Activated naive CD8-positive, alpha-beta T cell treated with anti-CD3 and anti-CD28 coated beads, Interleukin-2, amount 50 U/mL, for 24 hours (primary cell): Measurements from ENCODE around the gene SRRM3.
A peak's percentile ranks its signal among the peaks of the same experiment; 100 is the strongest.
"Not testable (repeated sequence)": the region's sequence is repeated elsewhere in the genome, so short reads cannot be mapped to it uniquely, and the experiment has no call there.

Source experiments
- ATAC-seq: fragments of 150-1000 bp; cut with Tn5 transposase; one replicate; pipeline ENCODE4 v1.10.0; 2021
- DNase-seq: peaks from one replicate; pipeline ENCODE4 v3.0.0; 2021
- H3K27ac Mint-ChIP-seq: one replicate; pipeline ENCODE4 v1.8.0; 2021; ENCODE audit warnings: mild to moderate bottlenecking, mixed read lengths
- H3K27me3 Mint-ChIP-seq: one replicate; pipeline ENCODE4 v1.8.0; 2021; ENCODE audit warnings: mixed read lengths
- H3K36me3 Mint-ChIP-seq: one replicate; pipeline ENCODE4 v1.8.0; 2021; ENCODE audit warnings: low read depth, mixed read lengths
- H3K4me1 Mint-ChIP-seq: one replicate; pipeline ENCODE4 v1.8.0; 2021; ENCODE audit warnings: mixed read lengths
- H3K4me3 Mint-ChIP-seq: one replicate; pipeline ENCODE4 v1.8.0; 2021; ENCODE audit warnings: mild to moderate bottlenecking, moderate library complexity, mixed read lengths
- H3K9me3 Mint-ChIP-seq: one replicate; pipeline ENCODE4 v1.8.0; 2021; ENCODE audit warnings: mixed read lengths

Gene SRRM3

DNA sequence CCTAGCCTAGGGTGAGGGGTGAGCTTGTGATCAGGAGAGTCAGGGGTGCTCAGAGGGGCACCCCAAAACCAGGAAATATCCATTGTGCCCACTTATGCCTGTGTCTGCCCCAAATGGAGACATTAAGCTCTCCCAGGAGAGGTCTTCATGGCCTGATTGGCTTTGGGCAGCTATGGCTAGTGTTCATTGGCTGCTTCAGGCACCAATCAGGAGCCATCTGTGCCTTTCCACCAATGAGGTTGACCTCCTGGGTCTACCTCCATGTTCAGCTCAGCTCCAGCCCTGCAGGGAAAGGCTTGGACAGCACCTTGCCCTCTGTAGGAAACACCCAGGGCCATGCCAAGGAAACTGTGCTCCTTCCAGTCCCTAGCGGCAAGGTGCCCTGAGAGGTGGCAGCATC is 76.8 kb downstream of the SRRM3 start:
- H3K4me3 Mint-ChIP-seq: no peak overlapping the region
- no peak for DNase-seq
- H3K9me3 Mint-ChIP-seq: no peaks in the 10 kb centered on the region
- peaks cover 45% of the 10 kb centered on the region for H3K27me3 Mint-ChIP-seq
- ATAC-seq: no peak
- no peaks in the 10 kb centered on the region for H3K36me3 Mint-ChIP-seq
- H3K27ac Mint-ChIP-seq: no peak overlapping the region
- peaks cover 10% of the 10 kb centered on the region for H3K4me1 Mint-ChIP-seq

DNA sequence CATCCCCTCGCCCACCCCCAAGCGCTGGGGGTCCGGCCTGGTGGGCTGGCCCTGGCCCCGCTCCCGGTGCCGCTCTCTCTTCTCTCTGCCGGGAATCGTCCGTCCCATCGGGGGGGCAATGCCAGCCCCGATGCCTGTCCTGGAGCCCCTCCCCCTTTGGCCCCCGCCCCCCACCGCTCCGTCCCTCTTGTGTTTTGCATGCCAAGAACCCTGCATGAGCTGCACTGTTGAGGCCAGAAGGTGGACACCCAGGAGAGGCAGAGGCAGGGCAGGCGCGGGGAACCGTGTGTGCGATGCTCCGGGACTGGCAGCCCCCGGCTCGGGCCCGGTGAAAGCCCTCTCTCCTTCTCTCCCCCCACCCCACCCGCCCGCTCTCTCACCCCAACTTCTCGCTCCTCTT is 78.7 kb downstream of the SRRM3 start:
- Mint-ChIP-seq H3K9me3 (no peaks in the 10 kb centered on the region), H3K4me3 (no peak overlapping the region), H3K4me1 (peaks cover 9% of the 10 kb centered on the region), H3K27me3 (peaks cover 58% of the 10 kb centered on the region), H3K36me3 (no peaks in the 10 kb centered on the region), H3K27ac (no peak overlapping the region)
- DNase-seq: no peak
- ATAC-seq: no peak

DNA sequence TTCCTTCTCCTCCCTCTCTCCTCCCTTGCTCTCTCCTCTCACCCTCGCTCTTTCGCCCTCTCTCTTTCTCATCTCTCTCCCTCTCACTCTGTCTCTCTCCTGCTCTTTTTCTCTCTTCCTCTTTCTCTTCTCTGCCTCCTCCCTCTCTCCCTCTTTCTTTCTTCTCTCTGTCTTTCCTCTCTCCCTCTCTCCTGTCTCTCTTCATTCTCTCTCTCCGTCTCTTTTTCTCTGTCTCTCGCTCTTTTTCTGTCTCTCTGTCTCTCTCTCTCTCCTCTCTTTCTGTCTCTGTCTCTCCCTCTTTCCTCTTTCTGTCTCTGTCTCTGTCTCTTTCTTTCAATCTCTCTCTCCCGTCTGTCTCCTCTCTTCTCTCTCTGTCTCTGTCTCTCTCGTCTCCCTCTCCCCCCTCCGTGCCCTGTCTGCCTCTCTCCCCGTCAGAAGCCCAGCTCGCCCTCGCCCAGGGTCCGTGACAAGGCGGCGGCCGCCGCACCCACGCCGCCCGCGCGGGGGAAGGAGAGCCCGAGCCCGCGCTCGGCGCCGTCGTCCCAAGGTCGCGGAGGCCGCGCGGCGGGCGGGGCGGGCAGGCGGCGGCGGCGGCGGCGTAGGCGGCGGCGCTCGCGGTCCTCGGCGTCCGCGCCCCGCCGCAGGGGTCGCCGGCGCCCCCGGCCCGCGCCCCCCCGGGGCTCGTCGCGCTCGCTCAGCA is 79.5 kb downstream of the SRRM3 start:
- H3K27ac Mint-ChIP-seq: no peak overlapping the region
- H3K36me3 Mint-ChIP-seq: no peaks in the 10 kb centered on the region
- DNase-seq (no peak), ATAC-seq (no peak)
- peaks cover 9% of the 10 kb centered on the region for H3K4me1 Mint-ChIP-seq
- H3K27me3 Mint-ChIP-seq: peaks cover 53% of the 10 kb centered on the region
- H3K4me3 Mint-ChIP-seq: peak overlapping the region; percentile 67
- H3K9me3 Mint-ChIP-seq: no peaks in the 10 kb centered on the region

DNA sequence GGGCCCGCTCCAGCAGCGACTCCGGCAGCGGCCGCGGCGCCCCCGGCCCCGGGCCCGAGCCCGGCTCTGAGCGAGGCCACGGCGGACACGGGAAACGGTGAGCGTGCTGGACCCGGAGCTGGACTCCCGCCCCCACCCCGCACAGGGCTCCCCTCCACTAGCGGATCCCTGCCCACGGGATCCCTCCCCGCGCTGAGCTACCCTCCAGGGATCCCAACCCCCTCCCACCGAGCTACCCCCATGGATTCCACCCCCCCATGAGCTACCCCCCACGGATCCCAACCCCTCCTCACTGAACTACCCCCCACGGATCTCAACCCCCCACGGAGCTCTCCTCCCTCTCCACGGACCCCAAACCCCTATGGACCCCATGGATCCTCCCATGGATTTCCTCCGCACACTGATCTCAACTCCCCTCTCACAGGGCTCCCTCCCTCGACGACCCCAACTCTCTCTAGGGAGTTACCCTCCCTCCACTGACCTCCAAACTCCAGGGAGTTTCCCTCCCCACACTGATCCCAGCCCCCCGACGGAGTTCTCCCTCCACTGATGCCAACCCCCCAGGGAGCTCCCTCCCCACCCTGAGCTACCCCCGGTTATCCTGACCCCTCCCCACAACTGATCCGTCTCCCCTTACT is 80.1 kb downstream of the SRRM3 start:
- ATAC-seq (no peak), DNase-seq (no peak)
- peak overlapping the region; percentile 48 for H3K4me3 Mint-ChIP-seq
- H3K9me3 Mint-ChIP-seq: no peaks in the 10 kb centered on the region
- H3K4me1 Mint-ChIP-seq: peaks cover 9% of the 10 kb centered on the region
- no peaks in the 10 kb centered on the region for H3K36me3 Mint-ChIP-seq
- H3K27ac Mint-ChIP-seq: no peak overlapping the region
- H3K27me3 Mint-ChIP-seq: peaks cover 51% of the 10 kb centered on the region

DNA sequence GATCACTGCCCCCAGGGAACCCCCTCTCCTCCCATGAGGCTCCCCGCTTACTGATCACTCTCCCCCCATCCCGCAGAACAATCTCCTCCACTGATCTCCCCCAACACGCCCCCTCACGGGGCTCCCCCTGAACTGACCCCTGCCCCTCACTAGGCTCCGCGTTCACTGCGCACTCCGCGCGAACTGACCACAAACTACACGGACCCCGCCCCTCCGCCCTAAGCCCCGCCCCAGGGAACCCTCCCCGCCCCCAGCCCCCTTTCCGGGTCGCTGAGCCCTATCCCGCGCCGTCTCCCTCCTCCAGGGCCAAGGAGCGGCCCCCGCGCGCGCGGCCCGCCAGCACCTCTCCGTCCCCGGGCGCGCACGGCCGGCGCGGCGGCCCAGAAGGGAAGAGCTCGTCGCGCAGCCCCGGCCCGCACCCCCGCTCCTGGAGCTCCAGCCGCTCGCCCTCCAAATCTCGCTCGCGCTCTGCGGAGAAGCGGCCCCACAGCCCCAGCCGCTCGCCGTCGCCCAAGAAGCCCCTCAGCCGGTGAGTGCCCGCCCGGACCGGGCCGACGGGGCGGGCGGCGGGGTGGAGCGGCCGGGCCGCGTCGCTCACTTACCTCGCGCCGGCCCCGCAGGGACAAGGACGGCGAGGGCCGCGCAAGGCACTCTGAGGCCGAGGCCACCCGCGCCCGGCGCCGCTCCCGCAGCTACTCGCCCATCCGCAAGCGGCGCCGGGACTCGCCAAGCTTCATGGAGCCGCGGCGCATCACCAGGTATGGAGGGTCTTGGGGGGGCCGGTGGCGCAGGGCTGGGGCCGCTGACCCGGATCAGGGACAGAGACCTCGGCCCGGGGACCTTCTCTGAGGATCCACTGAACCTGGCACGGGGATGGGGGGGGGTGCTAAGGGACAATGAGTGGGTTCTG is 80.9 kb downstream of the SRRM3 start:
- peaks cover 49% of the 10 kb centered on the region for H3K27me3 Mint-ChIP-seq
- H3K36me3 Mint-ChIP-seq: no peaks in the 10 kb centered on the region
- H3K4me1 Mint-ChIP-seq: peaks cover 9% of the 10 kb centered on the region
- DNase-seq (no peak), ATAC-seq (no peak)
- no peaks in the 10 kb centered on the region for H3K9me3 Mint-ChIP-seq
- H3K4me3 Mint-ChIP-seq: peak overlapping the region; percentile 48
- H3K27ac Mint-ChIP-seq: no peak overlapping the region

DNA sequence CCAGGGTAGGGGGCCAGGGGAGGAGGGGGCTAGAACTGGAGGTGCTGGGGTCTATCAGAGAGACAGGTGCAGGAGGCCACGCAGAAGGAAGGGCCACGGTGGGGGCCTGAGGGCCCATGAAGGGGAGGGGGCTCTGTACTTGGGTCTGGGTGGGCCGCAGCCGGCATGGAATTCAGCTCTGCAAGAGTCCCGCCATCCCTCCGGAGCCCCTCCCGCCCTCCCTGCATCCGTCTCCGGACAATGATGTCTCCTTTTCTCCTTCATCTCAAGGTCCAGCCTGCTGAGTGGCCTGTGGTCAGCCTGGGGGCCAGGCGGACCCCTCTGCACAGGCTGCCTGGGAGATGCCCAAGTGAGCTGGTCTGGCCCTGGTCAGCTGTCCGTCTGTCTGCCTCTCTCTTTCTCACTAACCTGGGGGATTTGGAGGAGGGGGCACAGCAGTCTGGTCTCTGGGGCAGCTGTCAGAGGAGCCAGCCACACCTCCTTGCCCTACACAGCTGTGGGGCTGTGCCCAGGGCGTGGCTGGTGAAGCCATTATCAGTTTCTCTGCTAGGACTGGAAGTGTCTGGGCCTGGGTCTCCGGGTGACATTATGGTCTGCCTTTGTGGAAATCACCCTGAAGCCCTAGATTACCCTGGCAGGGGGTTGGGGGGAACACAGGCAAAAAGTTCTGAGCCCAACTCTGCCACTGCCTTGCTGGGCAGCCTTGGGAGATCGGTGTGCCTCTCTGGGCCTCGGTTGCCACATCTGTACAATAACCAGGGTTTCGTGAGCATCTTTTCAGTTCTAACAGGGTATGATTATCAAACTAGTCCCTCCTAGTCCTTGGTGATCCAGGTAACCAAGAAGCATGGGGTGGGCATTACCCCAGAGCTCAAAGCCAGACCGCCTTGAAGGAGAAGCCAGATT is 81.8 kb downstream of the SRRM3 start:
- no peaks in the 10 kb centered on the region for H3K36me3 Mint-ChIP-seq
- H3K9me3 Mint-ChIP-seq: no peaks in the 10 kb centered on the region
- no peak for DNase-seq
- H3K27me3 Mint-ChIP-seq: peaks cover 44% of the 10 kb centered on the region
- peaks cover 9% of the 10 kb centered on the region for H3K4me1 Mint-ChIP-seq
- no peak for ATAC-seq
- no peak overlapping the region for H3K27ac Mint-ChIP-seq
- H3K4me3 Mint-ChIP-seq: peak overlapping the region; percentile 46

DNA sequence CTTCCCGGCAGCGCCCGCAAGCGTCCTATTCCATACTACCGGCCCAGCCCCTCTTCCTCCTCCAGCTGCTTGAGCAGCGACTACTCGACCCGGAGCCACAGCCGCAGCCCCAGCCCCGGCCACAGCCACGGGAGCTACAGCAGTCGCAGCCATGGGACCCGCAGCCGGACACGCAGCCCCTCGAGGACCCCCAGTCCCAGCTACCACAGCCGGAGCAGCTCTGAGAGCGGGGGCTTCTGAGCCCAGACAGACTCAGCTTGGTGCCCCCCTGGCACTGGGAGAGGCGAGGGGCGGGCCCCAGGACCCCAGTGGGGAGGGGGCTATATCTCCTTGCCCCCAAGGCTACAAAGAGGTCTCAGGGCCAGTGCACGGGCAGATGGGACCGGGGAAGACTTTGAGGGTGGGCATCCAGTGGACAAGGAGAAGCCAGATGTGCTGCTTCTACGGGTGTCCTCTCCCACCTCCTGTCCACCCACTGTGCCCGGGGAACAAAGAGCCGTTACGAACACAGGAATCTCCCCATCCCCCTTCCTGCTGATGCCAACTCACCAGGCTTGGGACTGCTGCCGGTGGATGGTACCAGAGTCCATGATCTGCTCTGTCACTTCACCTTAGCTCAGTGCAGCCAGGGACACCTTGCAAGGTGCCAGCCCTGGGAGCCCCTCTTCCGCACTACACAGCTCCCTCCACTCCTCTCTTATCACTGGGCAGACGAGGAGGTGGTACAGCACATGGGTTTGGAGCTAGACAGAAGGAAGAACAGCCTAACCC is 84.1 kb downstream of the SRRM3 start:
- Mint-ChIP-seq H3K36me3 (no peaks in the 10 kb centered on the region), H3K4me1 (peaks cover 10% of the 10 kb centered on the region), H3K27me3 (peaks cover 29% of the 10 kb centered on the region), H3K4me3 (no peak overlapping the region), H3K27ac (no peak overlapping the region), H3K9me3 (no peaks in the 10 kb centered on the region)
- no peak for DNase-seq
- no peak for ATAC-seq

DNA sequence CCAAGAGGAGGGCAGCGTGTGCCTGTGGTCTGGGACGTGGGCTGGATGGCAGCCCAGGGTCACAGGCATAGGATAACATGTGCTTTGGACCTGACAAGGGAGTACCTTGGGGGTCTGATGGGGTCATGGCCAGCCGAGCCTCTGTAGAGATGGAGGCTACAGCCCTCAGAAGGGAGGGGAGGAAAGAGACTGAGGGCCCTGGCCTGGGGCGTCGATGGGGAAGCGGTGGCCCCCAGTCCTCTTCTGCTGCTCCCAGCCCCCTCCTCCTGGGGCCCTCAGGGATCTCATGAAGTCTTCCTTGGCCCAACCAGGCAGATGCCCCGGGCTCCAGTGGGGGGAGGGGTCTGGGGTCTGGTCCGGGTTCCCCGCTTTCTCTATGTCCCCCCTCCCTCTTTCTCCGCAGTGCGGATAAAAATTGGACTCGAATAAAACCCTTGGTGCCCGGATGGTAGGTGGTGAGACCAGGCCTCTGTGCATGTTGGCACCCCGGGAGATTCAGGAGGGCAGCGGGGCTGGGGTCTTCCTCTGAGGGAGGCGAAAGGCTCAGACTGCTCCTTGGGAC is 85.2 kb downstream of the SRRM3 start:
- ATAC-seq (no peak), DNase-seq (no peak)
- H3K4me1 Mint-ChIP-seq: peaks cover 16% of the 10 kb centered on the region
- H3K4me3 Mint-ChIP-seq: no peak overlapping the region
- H3K27me3 Mint-ChIP-seq: peaks cover 23% of the 10 kb centered on the region
- no peaks in the 10 kb centered on the region for H3K36me3 Mint-ChIP-seq
- no peak overlapping the region for H3K27ac Mint-ChIP-seq
- H3K9me3 Mint-ChIP-seq: no peaks in the 10 kb centered on the region

DNA sequence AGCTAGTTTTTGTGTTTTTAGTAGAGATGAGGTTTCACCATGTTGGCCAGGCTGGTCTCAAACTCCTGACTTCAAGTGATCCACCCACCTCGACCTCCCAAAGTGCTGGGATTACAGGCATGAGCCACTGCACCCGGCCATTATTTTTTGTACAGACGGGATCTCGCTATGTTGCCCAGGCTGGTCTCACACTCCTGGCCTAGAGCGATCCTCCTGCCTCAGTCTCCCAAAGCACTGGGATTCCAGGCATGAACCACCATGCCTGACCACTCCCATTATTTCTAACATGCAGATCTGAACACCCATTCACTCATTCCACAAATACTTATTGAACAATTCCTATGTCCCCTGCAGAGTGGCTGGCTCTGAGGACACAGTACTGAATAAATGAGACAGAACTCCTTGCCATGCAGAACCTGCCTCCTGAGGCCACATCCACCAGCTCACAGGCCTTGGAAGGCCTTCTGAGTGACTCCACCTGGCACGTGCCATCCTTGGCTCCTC is 89.2 kb downstream of the SRRM3 start:
- H3K4me3 Mint-ChIP-seq, H3K27ac Mint-ChIP-seq, ATAC-seq: not testable (repeated sequence)

DNA sequence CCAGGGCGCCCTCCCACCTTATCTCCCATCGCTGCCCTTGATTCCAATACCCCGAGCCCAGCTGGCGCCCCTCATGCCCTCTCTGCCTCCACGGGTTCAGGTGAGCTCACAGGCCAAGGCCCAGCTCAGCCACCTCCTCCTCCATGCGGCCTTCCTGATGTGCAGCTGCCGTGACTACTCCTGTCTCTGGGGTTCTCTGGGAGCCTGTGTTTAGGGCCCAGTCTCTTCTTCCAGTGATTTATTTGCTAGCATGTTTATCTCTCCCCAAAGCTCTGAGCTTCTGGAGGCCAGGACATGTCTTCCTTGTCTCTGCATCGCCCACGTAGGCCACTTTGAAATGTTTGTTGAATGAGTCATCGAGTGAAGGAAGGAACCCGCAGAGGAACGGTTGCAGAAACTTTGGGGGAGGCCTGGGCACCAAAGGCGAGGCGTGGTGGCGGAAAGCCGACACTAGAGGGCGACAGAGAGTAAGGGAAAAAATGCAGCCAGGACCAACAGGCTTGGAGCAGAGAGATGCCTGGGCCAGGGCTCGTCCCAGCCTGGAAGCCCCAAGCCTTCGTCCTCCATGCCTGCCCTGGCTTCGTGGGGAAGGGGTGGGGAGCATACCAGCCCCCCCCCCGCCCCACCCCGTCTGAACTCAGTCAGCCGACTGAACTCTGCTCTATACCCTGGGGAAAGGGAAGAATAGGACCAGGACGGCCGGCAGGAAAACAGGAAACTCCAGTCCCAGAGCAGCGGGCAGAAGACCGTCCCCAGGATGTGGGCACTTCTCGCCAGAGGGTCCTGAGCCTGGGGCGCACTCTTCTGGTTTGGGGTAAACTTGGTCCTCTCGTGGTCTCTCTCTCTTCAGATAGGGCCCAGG is 89.9 kb downstream of the SRRM3 start:
- Mint-ChIP-seq H3K27ac (peak overlapping the region; percentile 58), H3K4me3 (no peak overlapping the region), H3K4me1 (peaks cover 14% of the 10 kb centered on the region), H3K9me3 (no peaks in the 10 kb centered on the region), H3K36me3 (no peaks in the 10 kb centered on the region), H3K27me3 (no peaks in the 10 kb centered on the region)
- ATAC-seq: peak; percentile 91
- peak; percentile 92 for DNase-seq

More for the DNA sequence above, 89.2 kb downstream of the SRRM3 start:
- not testable (repeated sequence) for H3K27me3 Mint-ChIP-seq, H3K9me3 Mint-ChIP-seq, H3K36me3 Mint-ChIP-seq, DNase-seq
- peaks cover 14% of the 10 kb centered on the region for H3K4me1 Mint-ChIP-seq

DNA sequence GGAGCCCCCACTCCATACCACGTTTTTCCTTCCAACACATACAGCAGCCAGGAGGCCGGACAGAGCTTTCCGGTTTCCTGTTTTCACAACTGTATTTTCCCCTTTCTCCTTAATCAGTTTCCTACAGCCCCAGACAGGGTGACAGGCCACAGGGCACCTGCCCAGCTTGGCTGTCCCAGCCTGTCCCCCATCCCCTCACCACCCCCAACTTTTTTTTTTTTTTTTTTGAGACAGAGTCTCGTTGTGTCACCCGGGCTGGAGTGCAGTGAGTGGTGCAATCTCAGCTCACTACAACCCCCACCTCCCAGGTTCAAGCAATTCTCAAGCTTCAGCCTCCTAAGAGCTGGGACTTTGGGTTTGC is 90.5 kb downstream of the SRRM3 start:
- H3K4me1 Mint-ChIP-seq: peaks cover 14% of the 10 kb centered on the region
- ATAC-seq (no peak), DNase-seq (no peak)
- H3K36me3 Mint-ChIP-seq: no peaks in the 10 kb centered on the region
- H3K27me3 Mint-ChIP-seq: no peaks in the 10 kb centered on the region
- H3K9me3 Mint-ChIP-seq: no peaks in the 10 kb centered on the region
- H3K27ac Mint-ChIP-seq: peak overlapping the region; percentile 35
- H3K4me3 Mint-ChIP-seq: no peak overlapping the region

DNA sequence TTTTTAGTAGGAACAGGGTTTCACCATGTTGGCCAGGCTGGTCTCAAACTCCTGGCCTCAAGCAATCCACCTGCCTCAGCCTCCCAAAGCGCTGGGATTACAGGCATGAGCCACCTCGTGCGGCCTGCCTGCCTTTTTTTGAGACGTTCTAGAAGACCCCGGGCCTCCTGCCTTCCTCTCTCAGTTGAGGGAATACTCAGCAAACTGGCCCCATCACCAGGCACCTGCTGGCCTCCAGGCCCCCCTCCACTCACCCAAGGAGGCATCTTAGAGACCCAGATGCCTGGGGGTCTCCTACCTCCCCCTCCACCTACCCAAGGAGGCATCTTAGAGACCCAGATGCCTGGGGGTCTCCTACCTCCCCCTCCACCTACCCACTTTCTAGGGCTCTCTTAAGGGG is 91.2 kb downstream of the SRRM3 start:
- H3K27ac Mint-ChIP-seq, ATAC-seq, H3K27me3 Mint-ChIP-seq, H3K9me3 Mint-ChIP-seq, H3K36me3 Mint-ChIP-seq, DNase-seq, H3K4me3 Mint-ChIP-seq: not testable (repeated sequence)
- peaks cover 14% of the 10 kb centered on the region for H3K4me1 Mint-ChIP-seq
